ENCODE measurements around the gene ACYP1. TPM values are rescaled to one million over a fixed set of nuclear protein-coding genes. Genes with fewer than 3 reads are reported as not detected.

Gene ACYP1
- total and polyA plus RNA-seq, 2 donors (not counting 1 experiment from before 2014, with no cell fraction given) = 13.7 to 14.5 TPM

DNA sequence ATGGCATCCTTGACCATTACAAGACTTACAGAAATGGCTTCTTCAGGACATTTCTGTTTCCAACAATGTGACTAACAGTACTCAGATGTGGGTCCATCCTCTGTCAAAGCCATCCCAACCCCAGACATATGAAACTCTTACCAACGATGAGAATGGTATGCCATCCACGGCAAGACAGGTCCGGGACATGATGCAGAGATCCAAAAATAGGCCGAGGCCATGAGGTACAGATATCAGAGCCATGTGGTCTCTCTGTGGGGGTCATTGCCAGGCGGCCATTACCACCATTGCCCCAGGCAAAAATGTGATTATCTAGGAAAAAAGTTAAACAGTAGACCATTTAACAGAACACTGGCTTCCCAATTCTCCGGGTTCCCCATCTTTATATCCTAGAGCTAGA lies 33.1 kb upstream of the ACYP1 start:
- TF ChIP-seq, protein P1, sequence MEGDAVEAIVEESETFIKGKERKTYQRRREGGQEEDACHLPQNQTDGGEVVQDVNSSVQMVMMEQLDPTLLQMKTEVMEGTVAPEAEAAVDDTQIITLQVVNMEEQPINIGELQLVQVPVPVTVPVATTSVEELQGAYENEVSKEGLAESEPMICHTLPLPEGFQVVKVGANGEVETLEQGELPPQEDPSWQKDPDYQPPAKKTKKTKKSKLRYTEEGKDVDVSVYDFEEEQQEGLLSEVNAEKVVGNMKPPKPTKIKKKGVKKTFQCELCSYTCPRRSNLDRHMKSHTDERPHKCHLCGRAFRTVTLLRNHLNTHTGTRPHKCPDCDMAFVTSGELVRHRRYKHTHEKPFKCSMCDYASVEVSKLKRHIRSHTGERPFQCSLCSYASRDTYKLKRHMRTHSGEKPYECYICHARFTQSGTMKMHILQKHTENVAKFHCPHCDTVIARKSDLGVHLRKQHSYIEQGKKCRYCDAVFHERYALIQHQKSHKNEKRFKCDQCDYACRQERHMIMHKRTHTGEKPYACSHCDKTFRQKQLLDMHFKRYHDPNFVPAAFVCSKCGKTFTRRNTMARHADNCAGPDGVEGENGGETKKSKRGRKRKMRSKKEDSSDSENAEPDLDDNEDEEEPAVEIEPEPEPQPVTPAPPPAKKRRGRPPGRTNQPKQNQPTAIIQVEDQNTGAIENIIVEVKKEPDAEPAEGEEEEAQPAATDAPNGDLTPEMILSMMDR (conservative IDR thresholded peaks at IDR 0.05 in 1 of 2, IDR thresholded peaks at IDR 0.05 in 1 of 2; ENCODE audit: low read depth in 1 of 2, low read length in 2 of 2) = no peak
- no peak for TF ChIP-seq EZH2 (IDR thresholded peaks at IDR 0.05; ENCODE audit: low read length, missing control alignments)
- Histone ChIP-seq H3K9me3 (ENCODE audit: control insufficient read depth, insufficient read depth, low read depth, low read length) (no peaks in the 10 kb centered on the region), H3K79me2 (ENCODE audit: control insufficient read depth, insufficient read depth, low read length) (no peaks in the 10 kb centered on the region), H3K4me2 (ENCODE audit: extremely low read depth, insufficient read depth, low read length) (no peak overlapping the region), H2AFZ (ENCODE audit: low read length) (no peak overlapping the region), H3K36me3 (ENCODE audit: control insufficient read depth, insufficient read depth, low read length) (peaks cover 3% of the 10 kb centered on the region), H3K4me3 (replicated peaks in 1 of 4; ENCODE audit: control extremely low read depth in 1 of 4, insufficient read depth in 1 of 4, low read depth in 3 of 4, low read length in 4 of 4) (no peak overlapping the region), H3K9ac (ENCODE audit: insufficient read depth, low read length) (no peak overlapping the region), H3K27ac (ENCODE audit: insufficient read depth, low read length) (no peak overlapping the region), H4K20me1 (ENCODE audit: control insufficient read depth, extremely low read depth, insufficient read depth, low read length) (no peaks in the 10 kb centered on the region), H3K4me1 (ENCODE audit: control insufficient read depth, extremely low read depth, insufficient read depth, low read length) (no peaks in the 10 kb centered on the region), H3K27me3 (ENCODE audit: control insufficient read depth, insufficient read depth, low read length) (no peaks in the 10 kb centered on the region)
- no peak for DNase-seq (ENCODE audit: low read depth in 2 of 2)

DNA sequence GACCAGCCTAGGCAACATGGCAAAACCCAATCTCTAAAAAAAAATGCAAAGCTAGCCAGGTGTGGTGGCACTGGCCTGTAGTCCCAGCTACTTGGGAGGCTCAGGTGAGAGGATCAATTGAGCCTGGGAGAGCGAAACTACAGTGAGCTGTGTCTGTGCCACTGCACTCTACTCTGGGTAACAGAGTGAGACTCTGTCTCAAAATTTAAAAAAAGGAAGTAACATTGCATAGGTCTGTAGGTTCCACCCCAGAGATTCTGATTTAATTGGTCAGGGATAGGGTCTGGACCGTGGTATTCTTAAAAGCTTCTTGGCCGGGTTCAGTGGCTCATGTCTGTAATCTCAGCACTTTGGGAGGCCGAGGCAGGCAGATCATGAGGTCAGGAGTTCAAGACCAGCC lies 31.9 kb upstream of the ACYP1 start:
- Histone ChIP-seq H3K27me3 (ENCODE audit: control insufficient read depth, insufficient read depth, low read length) (no peaks in the 10 kb centered on the region), H3K79me2 (ENCODE audit: control insufficient read depth, insufficient read depth, low read length) (no peaks in the 10 kb centered on the region), H3K4me3 (replicated peaks in 1 of 4; ENCODE audit: control extremely low read depth in 1 of 4, insufficient read depth in 1 of 4, low read depth in 3 of 4, low read length in 4 of 4) (no peak overlapping the region), H3K9ac (ENCODE audit: insufficient read depth, low read length) (no peak overlapping the region), H3K36me3 (ENCODE audit: control insufficient read depth, insufficient read depth, low read length) (no peaks in the 10 kb centered on the region), H3K4me1 (ENCODE audit: control insufficient read depth, extremely low read depth, insufficient read depth, low read length) (no peaks in the 10 kb centered on the region), H3K9me3 (ENCODE audit: control insufficient read depth, insufficient read depth, low read depth, low read length) (no peaks in the 10 kb centered on the region), H2AFZ (ENCODE audit: low read length) (no peak overlapping the region), H4K20me1 (ENCODE audit: control insufficient read depth, extremely low read depth, insufficient read depth, low read length) (no peaks in the 10 kb centered on the region), H3K4me2 (ENCODE audit: extremely low read depth, insufficient read depth, low read length) (no peak overlapping the region), H3K27ac (ENCODE audit: insufficient read depth, low read length) (no peak overlapping the region)
- TF ChIP-seq, protein P1 (conservative IDR thresholded peaks at IDR 0.05 in 1 of 2, IDR thresholded peaks at IDR 0.05 in 1 of 2; ENCODE audit: low read depth in 1 of 2, low read length in 2 of 2) = no peak
- no peak for TF ChIP-seq EZH2 (IDR thresholded peaks at IDR 0.05; ENCODE audit: low read length, missing control alignments)
- no peak for DNase-seq (ENCODE audit: low read depth in 2 of 2)

DNA sequence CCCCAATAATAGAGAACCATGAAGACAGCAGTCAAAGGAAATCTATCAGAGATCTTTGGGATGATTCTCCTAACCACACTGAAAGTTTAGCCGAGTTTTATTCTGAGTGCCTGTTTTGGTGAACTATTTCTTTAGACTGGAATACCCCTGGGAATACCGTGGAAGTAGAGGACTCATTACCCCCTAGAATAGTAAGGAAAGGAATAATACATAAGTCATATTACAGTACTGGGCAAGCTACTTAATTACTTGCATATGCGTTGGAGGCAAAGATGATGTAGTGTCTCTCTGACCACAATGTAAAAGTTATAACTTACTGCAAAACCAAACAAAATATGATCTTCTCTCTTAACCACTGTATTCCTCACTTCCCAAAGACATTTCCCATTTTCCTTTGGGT lies 31.1 kb upstream of the ACYP1 start:
- DNase-seq (ENCODE audit: low read depth in 2 of 2) = no peak
- H3K27ac ChIP-seq (ENCODE audit: insufficient read depth, low read length) = no peak overlapping the region
- no peaks in the 10 kb centered on the region for H3K27me3 ChIP-seq (ENCODE audit: control insufficient read depth, insufficient read depth, low read length)
- H3K4me3 ChIP-seq (replicated peaks in 1 of 4; ENCODE audit: control extremely low read depth in 1 of 4, insufficient read depth in 1 of 4, low read depth in 3 of 4, low read length in 4 of 4) = no peak overlapping the region
- H3K4me1 ChIP-seq (ENCODE audit: control insufficient read depth, extremely low read depth, insufficient read depth, low read length) = no peaks in the 10 kb centered on the region
- TF ChIP-seq, protein P1 (conservative IDR thresholded peaks at IDR 0.05 in 1 of 2, IDR thresholded peaks at IDR 0.05 in 1 of 2; ENCODE audit: low read depth in 1 of 2, low read length in 2 of 2) = no peak
- TF ChIP-seq EZH2 (IDR thresholded peaks at IDR 0.05; ENCODE audit: low read length, missing control alignments) = no peak
- H3K9me3 ChIP-seq (ENCODE audit: control insufficient read depth, insufficient read depth, low read depth, low read length) = no peaks in the 10 kb centered on the region
- no peaks in the 10 kb centered on the region for H3K79me2 ChIP-seq (ENCODE audit: control insufficient read depth, insufficient read depth, low read length)
- no peaks in the 10 kb centered on the region for H4K20me1 ChIP-seq (ENCODE audit: control insufficient read depth, extremely low read depth, insufficient read depth, low read length)
- H3K36me3 ChIP-seq (ENCODE audit: control insufficient read depth, insufficient read depth, low read length) = no peaks in the 10 kb centered on the region
- H3K9ac ChIP-seq (ENCODE audit: insufficient read depth, low read length) = no peak overlapping the region
- no peak overlapping the region for H3K4me2 ChIP-seq (ENCODE audit: extremely low read depth, insufficient read depth, low read length)
- H2AFZ ChIP-seq (ENCODE audit: low read length) = no peak overlapping the region

Measured in fibroblast of lung (primary cell).